Mononuclear cell (primary cell): ENCODE measurements around the gene BOD1L1. TPM values are rescaled to one million over a fixed set of nuclear protein-coding genes. Genes with fewer than 3 reads are reported as not detected.

ENCODE experiments used
- H3K27me3 ChIP-seq: 2 replicates; pipeline ENCODE4 v1.6.0; 2011; ENCODE audit warnings: low read length, control low read depth; ENCODE audit not compliant: insufficient read depth
- H3K4me1 ChIP-seq: 2 replicates; pipeline ENCODE4 v1.5.1; 2011; ENCODE audit warnings: mild to moderate bottlenecking, low read length, control low read depth; ENCODE audit not compliant: insufficient read depth
- H3K4me3 ChIP-seq: 2 replicates; pipeline ENCODE4 v1.5.1; 2011; ENCODE audit warnings: mild to moderate bottlenecking, low read length, moderate library complexity
- H3K9me3 ChIP-seq: 2 replicates; pipeline ENCODE4 v1.5.1; 2011; ENCODE audit warnings: low read depth, mild to moderate bottlenecking, control low read depth, low read length
- total RNA-seq: library from RNA; depleted of rRNA; stranded (reverse); fragments of >200 nt; gene quantifications from one replicate; pipeline ENCODE4 v1.2.3, GENCODE V29; 2012

BOD1L1 gene
- total RNA-seq, 1 donor, result 48.7 TPM

DNA sequence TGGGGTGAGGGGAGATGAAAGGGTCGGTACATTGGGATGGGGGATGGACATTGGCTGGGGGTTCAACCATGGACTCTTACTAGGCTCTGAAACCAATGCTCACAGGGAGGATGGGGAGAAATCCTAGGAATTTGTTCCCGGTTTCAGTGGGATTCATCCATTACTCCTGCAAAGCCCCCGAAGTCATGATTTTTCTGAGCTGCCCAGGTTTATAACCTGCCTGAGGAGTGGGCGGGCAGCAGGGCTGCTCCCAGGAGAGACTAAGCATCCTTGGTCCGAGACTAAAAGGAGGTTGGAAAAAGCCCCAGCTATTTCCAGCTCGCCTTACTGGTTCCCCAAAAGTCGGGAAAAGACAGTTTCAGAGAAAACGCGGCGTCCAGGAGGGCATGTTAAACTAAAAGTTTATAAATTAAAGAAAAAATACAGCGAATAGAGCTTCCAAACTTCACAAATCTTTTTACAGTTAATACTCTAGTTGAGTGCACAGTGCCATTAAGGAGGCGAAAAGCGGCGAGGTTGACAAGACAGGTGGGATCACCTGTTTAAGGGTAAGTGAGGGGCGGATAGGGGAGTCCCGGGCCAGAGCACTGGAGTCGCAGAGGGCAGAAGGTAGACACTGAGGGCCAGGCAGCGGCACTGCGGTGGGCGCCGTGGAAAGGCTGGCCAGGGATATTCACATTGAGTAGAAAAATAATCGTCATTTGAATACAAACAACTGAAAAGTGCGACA is 86.9 kb downstream of the BOD1L1 start:
- H3K27me3 ChIP-seq, result peaks cover 95% of the 10 kb centered on the region
- H3K4me3 ChIP-seq, result no peak overlapping the region
- H3K9me3 ChIP-seq, result no peaks in the 10 kb centered on the region
- H3K4me1 ChIP-seq, result peaks cover 47% of the 10 kb centered on the region

DNA sequence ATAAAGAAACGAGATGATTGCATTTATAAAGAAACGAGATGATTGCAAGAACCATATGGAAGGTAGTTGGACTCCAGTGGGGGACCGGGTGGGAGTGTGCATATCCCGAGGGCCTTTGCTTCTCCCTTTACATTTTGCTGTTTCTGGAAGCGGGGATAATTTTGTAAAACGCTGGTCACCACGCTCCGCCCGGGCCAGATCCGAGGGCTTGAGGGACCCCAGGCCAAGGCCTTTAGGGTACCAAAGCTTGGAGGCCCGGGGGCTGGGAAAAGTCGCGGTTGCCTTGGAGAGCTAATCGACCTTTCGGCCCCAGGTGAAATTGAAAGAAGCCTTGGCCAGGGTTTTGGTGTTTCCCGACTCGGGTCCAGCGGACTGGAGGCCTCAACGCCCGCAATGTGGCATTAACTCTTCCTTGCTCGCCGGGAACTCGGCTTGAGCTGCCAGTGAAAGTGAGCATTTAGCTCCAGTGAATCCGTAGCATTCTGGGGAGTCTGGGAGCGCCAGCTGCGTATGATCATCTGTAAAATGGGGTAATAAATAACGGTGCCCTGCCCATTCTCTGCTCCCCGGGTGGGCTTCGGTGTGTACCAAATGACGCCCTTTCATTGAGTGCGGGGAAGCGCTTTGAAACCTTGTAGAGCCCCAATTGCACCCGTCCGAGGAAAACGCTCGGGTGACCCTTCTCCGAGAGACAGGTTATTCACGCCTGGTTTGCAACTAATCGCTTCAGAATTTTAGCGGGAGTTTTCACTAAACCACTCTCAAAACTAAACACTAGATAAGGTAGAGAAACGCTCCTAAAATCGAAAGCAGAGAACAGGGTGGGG is 87.7 kb downstream of the BOD1L1 start:
- Histone ChIP-seq H3K4me1 (peaks cover 42% of the 10 kb centered on the region), H3K4me3 (no peak overlapping the region), H3K27me3 (peaks cover 95% of the 10 kb centered on the region), H3K9me3 (no peaks in the 10 kb centered on the region)

DNA sequence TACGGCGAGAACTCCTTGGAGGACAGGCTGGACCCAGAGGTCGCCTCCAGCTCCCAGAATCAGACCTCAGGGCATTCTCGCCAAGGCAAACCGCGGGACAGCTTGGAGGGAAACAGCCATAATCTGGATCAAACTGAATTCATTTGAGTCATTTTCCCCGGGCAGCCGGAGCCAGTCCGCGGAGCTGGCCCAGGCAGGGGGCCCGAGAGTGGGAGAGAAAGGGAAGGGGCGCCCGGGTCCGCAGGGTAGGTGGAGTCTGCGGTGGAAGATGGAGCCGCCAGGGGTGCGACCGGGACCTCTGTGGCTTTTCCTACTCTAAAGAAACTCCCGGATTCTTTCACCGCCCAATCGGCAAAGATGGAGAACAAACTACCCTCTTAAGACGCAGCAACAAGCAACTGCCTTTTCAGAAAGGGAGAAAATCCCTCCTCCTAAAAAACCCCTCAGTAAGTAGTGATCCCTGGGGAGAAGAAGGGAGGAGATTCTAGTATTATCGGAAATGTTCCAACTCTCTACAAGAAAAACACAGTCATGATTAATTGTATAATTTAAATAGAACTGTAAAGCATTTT is 88.4 kb downstream of the BOD1L1 start:
- Histone ChIP-seq H3K4me1 (peaks cover 38% of the 10 kb centered on the region), H3K9me3 (no peaks in the 10 kb centered on the region), H3K27me3 (peaks cover 100% of the 10 kb centered on the region), H3K4me3 (no peak overlapping the region)

DNA sequence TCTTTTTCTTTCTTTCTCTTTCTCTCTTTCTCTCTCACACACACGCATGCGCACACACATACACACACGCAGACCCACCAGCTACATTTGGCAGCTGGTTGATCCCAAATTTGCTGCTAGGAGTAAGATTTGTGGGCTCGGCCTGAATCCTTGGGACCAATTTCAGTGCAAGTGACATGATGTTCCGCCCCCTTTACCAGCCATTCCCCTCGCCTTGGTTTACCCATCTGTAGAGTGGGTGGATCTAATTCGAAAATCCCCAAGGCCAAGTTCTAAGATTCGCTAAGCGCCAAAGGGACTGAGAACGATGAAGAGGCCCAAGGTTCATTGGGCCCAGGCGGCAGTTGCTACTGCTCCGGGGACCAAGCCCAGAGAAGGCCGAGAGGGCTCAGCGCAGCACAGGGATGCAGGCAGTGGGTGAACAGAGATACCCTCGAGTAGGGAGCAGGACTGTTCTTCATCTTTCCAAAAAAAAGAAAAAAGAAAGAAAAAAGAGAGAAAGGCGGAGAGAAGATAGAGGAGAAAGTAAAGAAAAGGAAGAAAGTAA is 89.0 kb downstream of the BOD1L1 start:
- H3K9me3 ChIP-seq, result no peaks in the 10 kb centered on the region
- peaks cover 100% of the 10 kb centered on the region for H3K27me3 ChIP-seq
- no peak overlapping the region for H3K4me3 ChIP-seq
- peaks cover 31% of the 10 kb centered on the region for H3K4me1 ChIP-seq

DNA sequence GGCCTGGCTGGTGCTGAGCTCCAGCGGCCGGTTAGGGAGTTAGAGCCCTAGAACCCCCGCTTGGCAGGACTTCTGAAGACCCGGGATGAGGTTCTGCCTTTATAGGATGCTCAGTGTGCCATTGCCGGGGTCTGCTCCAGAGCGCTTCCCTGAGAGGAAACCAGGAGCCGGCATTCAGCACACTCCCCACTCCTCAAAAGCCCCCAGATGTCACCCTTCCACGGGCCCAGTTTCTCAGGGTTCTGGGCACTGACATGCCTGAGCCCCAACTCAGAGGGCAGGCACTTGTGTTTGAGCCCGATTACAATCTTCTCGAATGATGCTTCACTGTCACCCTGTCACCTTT is 89.7 kb downstream of the BOD1L1 start:
- Histone ChIP-seq H3K27me3 (peaks cover 99% of the 10 kb centered on the region), H3K4me3 (no peak overlapping the region), H3K9me3 (no peaks in the 10 kb centered on the region), H3K4me1 (peaks cover 28% of the 10 kb centered on the region)

DNA sequence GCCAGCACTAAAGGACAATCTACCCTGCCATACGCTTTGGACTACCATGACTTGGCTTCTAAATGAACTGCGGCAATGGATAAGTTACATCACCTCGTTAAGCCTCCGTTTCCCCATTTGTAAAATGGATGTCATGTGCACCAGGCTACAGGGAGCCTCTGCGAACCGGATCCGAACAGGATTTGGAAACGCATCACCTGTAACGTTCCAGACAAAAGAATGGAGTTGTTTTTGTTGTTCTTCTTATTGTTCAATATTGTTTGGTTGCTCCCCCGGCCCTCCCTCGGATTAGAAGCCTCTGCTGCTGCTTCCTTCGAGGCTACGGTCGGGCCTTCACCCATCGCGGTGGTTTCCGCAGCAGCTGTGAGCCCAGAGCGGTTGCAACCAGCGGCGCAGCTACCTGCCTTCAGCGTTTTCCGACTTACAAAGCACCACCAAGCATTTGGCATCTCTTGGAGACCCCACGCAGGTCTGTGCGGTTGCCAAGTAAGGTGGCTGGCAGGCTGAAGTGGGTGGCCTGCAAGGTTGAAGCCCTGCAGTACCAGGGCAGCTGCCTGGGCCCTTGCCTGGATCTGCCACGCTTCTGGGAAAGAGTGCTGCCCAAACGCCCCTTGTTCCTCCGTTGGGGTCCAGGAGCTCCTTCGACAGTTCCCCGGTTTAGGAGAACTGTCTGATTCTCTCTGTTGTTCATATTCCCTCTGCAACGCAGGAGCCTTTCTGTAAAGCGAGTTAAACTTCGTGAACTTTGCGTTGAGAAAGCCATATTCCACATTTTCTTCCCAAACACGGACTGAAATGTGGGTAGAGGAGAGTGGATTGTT is 90.3 kb downstream of the BOD1L1 start:
- Histone ChIP-seq H3K27me3 (peaks cover 99% of the 10 kb centered on the region), H3K4me1 (peaks cover 22% of the 10 kb centered on the region), H3K9me3 (no peaks in the 10 kb centered on the region), H3K4me3 (no peak overlapping the region)

DNA sequence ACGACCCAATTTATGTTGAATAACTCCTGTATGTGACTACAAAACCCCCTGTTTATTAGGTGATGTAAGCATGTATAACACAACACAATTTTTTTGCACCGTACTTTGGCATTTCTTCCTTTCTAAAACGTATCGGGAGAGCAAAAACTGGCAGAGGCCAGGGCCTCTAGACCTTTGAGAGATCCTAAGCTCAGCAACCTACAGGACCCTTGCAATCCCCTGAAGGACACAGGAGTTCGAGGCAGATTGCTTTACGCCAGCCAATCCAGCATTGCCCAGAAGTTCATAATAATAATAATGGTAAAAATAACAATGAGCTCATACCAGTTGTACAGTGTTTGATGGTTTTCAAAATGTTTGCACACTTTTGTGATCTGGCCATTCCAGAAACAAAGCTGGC is 90.9 kb downstream of the BOD1L1 start:
- Histone ChIP-seq H3K27me3 (peaks cover 99% of the 10 kb centered on the region), H3K4me3 (no peak overlapping the region), H3K9me3 (no peaks in the 10 kb centered on the region), H3K4me1 (peaks cover 17% of the 10 kb centered on the region)

DNA sequence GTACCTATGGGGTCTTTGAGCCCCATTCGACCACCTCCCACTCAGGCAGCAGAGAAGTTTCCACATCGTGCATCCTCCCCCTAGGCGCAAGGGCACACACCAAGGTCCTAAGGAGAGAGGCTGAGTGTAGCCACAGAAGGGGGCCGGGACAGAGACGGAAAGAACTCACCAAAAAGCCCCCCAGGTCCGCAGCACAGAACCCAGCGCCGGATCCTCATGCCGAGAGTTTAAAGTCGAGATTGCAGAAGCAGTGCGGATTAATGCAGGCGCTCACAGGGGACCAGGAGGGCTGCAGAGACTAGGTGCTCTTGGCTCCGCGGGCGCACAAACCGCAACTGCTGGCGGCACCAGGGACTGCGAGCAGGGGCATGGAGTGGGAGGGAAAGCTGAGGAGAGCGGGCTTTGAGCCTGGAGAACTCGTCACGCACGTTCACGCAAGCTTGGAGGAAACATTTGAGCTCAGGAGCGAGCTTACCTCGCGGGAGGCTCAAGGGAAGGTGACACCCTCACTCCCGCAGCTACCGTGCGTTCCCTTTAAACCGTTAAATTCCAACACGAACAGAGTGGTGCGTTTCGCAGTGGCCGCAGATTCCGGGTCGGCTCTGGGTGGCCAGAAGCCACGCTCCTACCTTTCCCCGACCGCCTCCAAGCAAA is 91.7 kb downstream of the BOD1L1 start:
- peaks cover 99% of the 10 kb centered on the region for H3K27me3 ChIP-seq
- no peaks in the 10 kb centered on the region for H3K9me3 ChIP-seq
- no peak overlapping the region for H3K4me3 ChIP-seq
- peaks cover 21% of the 10 kb centered on the region for H3K4me1 ChIP-seq

DNA sequence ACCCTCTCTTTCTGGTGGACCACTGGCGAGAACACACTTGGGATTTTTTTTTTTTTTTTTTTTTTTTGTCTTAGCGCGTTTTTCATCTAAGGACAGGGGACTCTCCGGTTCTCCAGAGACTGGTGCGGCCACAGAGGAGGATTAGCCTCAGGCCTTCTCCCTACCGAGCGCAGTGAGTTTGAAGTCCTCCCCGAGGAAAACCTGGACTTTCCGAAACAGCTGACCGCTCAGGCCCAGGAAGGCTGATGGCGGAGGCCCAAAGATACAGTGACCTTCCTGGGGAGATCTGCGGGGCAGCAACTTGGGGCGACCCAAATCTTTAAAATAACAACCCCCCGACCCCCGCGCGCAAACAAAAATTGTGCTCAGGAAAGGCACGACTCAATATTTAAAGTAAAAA is 92.4 kb downstream of the BOD1L1 start:
- Histone ChIP-seq H3K9me3 (no peaks in the 10 kb centered on the region), H3K27me3 (peaks cover 99% of the 10 kb centered on the region), H3K4me3 (no peak overlapping the region), H3K4me1 (peaks cover 19% of the 10 kb centered on the region)

DNA sequence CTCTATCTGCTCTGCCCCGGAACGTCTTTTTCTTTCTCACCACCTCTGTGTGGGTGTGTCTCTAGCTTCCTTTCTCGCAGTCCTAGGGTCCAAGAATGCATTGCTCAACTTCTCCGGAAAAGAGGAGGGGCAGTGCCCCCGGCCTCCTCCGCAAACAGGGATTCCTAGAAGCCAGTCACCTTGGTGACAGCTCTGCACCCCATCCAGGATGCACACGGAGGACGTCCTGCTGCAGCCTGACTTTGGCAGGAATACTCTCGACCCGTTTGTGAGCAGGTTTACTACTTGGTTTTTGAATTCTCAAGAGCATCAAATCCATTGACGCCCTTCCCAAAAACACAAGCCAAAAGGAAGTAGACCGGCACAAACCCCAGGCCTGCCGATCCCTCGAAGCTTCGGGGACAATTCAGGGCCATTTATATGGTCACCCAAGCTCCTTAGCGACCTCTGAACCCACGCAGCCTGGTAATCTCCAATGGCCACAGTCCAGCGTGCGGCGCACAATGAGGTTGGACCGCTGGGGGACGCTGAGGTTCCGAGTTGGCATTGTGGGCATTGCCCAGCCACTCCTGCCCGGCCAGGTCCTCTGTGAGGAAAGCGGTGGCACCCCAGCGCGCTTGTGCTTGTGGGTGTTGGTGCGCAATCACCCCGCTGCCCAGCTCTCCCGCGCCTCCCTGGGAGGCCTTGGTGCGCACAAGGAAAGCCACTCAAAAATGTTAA is 93.0 kb downstream of the BOD1L1 start:
- Histone ChIP-seq H3K27me3 (peaks cover 99% of the 10 kb centered on the region), H3K4me1 (peaks cover 19% of the 10 kb centered on the region), H3K4me3 (no peak overlapping the region), H3K9me3 (no peaks in the 10 kb centered on the region)

DNA sequence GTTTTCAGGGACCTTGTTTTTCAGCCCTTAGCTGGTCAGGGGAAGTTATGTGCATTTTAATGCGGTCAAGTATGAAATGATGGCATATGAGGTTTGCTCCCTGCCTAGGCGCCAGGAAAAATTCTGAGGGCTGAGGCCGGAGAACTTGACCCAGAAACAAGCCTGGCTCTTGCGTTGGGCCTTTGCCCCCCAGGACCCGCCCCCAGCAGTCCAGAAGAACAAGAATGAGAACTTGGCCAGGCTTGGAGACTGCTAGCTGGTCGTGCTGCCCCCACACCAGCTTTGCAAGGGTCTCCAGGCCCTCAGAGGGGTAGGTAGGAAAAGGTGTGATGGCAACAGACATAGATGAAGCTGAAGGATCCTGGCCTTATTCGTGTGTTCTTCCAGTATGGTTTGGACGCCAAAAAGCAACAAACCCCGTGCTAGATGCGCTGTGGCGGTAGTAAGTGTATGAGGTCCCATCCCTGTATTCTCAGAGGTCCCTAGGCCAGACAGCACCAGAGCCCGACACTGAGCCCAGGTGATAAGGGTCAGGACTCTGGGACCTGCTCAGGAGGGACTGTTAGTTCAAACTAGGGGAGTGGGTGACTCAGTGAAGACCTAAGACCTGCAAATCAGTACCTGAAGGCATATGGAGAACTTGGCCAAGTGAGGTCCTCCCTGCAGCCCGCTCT is 93.7 kb downstream of the BOD1L1 start:
- peaks cover 26% of the 10 kb centered on the region for H3K4me1 ChIP-seq

DNA sequence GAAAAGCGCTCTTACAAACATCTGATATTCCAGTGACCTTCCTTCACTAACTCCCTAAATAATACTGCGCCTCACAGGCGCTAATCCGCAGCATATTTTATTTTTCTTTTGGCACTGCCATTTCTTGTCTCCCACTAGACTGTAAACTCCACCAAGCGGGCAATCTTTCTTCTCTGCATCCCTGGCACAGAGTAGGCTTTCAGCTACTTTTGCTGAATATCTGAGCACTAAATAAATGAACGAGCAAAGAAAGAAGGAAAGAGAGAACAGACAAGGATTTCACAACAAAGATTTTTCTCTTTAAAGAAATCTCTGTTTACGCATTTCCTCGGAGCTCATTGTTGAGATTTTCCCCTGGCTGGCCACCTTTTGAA is 95.9 kb downstream of the BOD1L1 start:
- peaks cover 43% of the 10 kb centered on the region for H3K4me1 ChIP-seq
- H3K27me3 ChIP-seq, result peaks cover 97% of the 10 kb centered on the region
- no peaks in the 10 kb centered on the region for H3K9me3 ChIP-seq
- H3K4me3 ChIP-seq, result no peak overlapping the region

More for the DNA sequence above, 93.7 kb downstream of the BOD1L1 start:
- Histone ChIP-seq H3K27me3 (peaks cover 99% of the 10 kb centered on the region), H3K9me3 (no peaks in the 10 kb centered on the region), H3K4me3 (no peak overlapping the region)

DNA sequence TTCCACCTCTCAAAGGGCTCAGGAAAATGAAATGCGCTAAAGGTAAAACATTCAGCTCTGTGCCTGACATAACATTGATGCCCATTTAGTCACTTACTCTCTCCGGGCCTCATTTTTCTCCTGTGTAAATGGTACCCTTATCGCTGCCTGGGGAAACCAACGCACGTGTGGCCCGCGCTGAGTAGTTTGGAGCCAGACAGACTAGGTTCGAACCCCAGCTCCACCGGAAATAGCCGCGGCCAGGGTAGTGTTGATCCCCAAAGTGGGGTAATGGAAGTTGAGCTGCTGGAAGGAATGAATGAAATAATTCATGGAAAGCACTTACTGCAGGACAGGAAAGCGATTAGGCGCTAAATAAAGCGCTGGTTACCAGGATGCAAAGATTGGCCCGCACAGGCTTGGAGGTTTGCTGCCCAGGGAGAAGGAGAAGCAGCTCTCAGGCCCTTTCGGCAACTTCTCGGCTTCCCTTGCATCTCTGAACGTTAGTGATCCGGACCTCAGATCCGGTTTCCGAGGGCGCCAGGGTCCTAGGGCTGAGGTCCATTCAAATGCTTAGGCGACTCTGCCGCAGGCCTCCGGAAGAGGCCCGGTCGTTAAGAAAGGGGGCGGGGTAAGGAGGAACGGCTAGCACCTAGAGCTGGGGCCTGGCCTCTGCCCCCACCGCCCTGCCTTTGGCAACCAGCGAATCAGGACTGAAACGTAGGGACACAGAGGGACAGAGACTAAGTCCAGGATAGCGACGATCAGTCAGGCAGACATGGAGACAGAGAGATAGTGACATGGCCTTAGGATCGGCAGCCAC is 96.5 kb downstream of the BOD1L1 start:
- no peaks in the 10 kb centered on the region for H3K9me3 ChIP-seq
- no peak overlapping the region for H3K4me3 ChIP-seq
- H3K4me1 ChIP-seq, result peaks cover 43% of the 10 kb centered on the region

More for the DNA sequence above, 96.5 kb downstream of the BOD1L1 start:
- H3K27me3 ChIP-seq, result peaks cover 97% of the 10 kb centered on the region
